ENCODE data around the gene PRMT9. TPM values are rescaled to one million over a fixed set of nuclear protein-coding genes. Genes with fewer than 3 reads are reported as not detected.

Gene PRMT9
- polyA plus RNA-seq, 1 donor (not counting 4 experiments of a cell fraction or from before 2014, with no cell fraction given) = 10.4 TPM

DNA sequence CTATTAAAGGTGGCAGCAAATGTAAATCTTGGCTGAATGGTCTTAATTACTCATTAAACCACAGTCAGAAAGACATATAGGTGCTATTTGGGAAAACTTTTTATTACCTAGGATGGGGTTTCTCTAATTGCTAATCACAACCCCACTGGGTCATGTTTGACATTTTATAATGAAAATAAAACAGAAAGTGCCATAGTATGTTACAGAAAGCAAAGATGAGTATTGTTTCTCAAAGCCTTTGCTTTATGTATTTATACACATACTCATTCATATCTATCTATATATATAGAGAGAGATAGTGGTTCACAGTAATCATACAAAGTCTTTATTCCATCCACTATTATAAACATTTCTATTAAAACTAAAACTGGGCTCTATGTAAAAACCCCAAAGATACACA lies 48.6 kb downstream of the PRMT9 start:
- Histone ChIP-seq H3K4me1 (ENCODE audit: control insufficient read depth, extremely low read depth, insufficient read depth, low read length) (no peaks in the 10 kb centered on the region), H3K9me1 (ENCODE audit: control insufficient read depth, extremely low read depth, insufficient read depth, low read length) (no peaks in the 10 kb centered on the region), H3K9ac (ENCODE audit: control insufficient read depth, extremely low read depth, insufficient read depth, low read length) (no peak overlapping the region), H2AFZ (ENCODE audit: control insufficient read depth, low read length) (no peak overlapping the region), H3K27me3 (ENCODE audit: control insufficient read depth, extremely low read depth, insufficient read depth, low read length) (no peaks in the 10 kb centered on the region), H3K79me2 (ENCODE audit: control insufficient read depth, insufficient read depth, low read length) (no peaks in the 10 kb centered on the region), H3K36me3 (ENCODE audit: control insufficient read depth in 2 of 2, extremely low read depth in 1 of 2, insufficient read depth in 2 of 2, low read length in 2 of 2) (peaks cover 5 to 8% of the 10 kb centered on the region in 2 experiments), H3K9me3 (ENCODE audit: control insufficient read depth, low read depth, low read length) (no peaks in the 10 kb centered on the region), H3K27ac (ENCODE audit: control insufficient read depth, insufficient read depth, low read length) (no peak overlapping the region), H4K20me1 (ENCODE audit: control insufficient read depth, extremely low read depth, insufficient read depth, low read length) (no peaks in the 10 kb centered on the region), H3K4me3 (ENCODE audit: control insufficient read depth in 2 of 3, extremely low read depth in 1 of 3, insufficient read depth in 2 of 3, low read depth in 1 of 3, low read length in 3 of 3) (no peak overlapping the region), H3K4me2 (ENCODE audit: control insufficient read depth, extremely low read depth, insufficient read depth, low read depth, low read length) (no peak overlapping the region)
- DNase-seq (ENCODE audit: low read depth, low spot score) (no peak), FAIRE-seq (no peak)
- dilution Hi-C loops (cut with MboI; ENCODE audit: extremely low pct_ligation_motif_present, low sequenced_read_pairs) = no loop called here
- TF ChIP-seq EZH2 (IDR thresholded peaks at IDR 0.05; ENCODE audit: low read length) = no peak
- TF ChIP-seq, protein P1, sequence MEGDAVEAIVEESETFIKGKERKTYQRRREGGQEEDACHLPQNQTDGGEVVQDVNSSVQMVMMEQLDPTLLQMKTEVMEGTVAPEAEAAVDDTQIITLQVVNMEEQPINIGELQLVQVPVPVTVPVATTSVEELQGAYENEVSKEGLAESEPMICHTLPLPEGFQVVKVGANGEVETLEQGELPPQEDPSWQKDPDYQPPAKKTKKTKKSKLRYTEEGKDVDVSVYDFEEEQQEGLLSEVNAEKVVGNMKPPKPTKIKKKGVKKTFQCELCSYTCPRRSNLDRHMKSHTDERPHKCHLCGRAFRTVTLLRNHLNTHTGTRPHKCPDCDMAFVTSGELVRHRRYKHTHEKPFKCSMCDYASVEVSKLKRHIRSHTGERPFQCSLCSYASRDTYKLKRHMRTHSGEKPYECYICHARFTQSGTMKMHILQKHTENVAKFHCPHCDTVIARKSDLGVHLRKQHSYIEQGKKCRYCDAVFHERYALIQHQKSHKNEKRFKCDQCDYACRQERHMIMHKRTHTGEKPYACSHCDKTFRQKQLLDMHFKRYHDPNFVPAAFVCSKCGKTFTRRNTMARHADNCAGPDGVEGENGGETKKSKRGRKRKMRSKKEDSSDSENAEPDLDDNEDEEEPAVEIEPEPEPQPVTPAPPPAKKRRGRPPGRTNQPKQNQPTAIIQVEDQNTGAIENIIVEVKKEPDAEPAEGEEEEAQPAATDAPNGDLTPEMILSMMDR (optimal IDR thresholded peaks at IDR 0.05 in 1 of 3, IDR thresholded peaks at IDR 0.05 in 1 of 3, conservative IDR thresholded peaks at IDR 0.05 in 1 of 3; ENCODE audit: extremely low read depth in 1 of 3, insufficient read depth in 2 of 3, low read length in 3 of 3) = no peak

DNA sequence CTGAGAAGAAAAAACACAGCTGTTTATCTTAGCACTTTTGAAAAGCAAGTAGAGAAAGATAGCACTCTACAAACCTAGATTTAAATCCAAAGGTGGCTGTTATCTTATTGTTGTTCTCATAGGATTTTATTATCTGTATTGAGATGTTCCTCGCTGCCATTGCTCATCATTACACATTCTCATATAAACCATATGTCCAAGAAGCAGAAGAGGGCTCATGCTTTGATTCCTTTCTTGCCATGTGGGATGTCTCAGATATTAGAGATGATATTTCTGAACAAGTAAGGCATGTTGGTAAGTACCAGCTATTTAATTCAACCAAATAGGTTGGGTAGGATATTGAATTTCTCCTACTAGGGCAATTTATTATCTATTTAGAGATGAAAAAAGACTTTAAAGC lies 50.3 kb downstream of the PRMT9 start:
- DNase-seq (ENCODE audit: low read depth, low spot score) (no peak), FAIRE-seq (no peak)
- H3K4me1 ChIP-seq (ENCODE audit: control insufficient read depth, extremely low read depth, insufficient read depth, low read length) = no peaks in the 10 kb centered on the region
- no peaks in the 10 kb centered on the region for H4K20me1 ChIP-seq (ENCODE audit: control insufficient read depth, extremely low read depth, insufficient read depth, low read length)
- dilution Hi-C loops (cut with MboI; ENCODE audit: extremely low pct_ligation_motif_present, low sequenced_read_pairs) = no loop called here
- TF ChIP-seq, protein P1 (optimal IDR thresholded peaks at IDR 0.05 in 1 of 3, IDR thresholded peaks at IDR 0.05 in 1 of 3, conservative IDR thresholded peaks at IDR 0.05 in 1 of 3; ENCODE audit: extremely low read depth in 1 of 3, insufficient read depth in 2 of 3, low read length in 3 of 3) = no peak
- TF ChIP-seq EZH2 (IDR thresholded peaks at IDR 0.05; ENCODE audit: low read length) = no peak
- peaks cover 5 to 8% of the 10 kb centered on the region in 2 experiments for H3K36me3 ChIP-seq (ENCODE audit: control insufficient read depth in 2 of 2, extremely low read depth in 1 of 2, insufficient read depth in 2 of 2, low read length in 2 of 2)
- no peaks in the 10 kb centered on the region for H3K79me2 ChIP-seq (ENCODE audit: control insufficient read depth, insufficient read depth, low read length)
- no peaks in the 10 kb centered on the region for H3K9me1 ChIP-seq (ENCODE audit: control insufficient read depth, extremely low read depth, insufficient read depth, low read length)
- no peak overlapping the region for H3K4me3 ChIP-seq (ENCODE audit: control insufficient read depth in 2 of 3, extremely low read depth in 1 of 3, insufficient read depth in 2 of 3, low read depth in 1 of 3, low read length in 3 of 3)
- no peak overlapping the region for H3K27ac ChIP-seq (ENCODE audit: control insufficient read depth, insufficient read depth, low read length)
- H3K27me3 ChIP-seq (ENCODE audit: control insufficient read depth, extremely low read depth, insufficient read depth, low read length) = no peaks in the 10 kb centered on the region
- H3K4me2 ChIP-seq (ENCODE audit: control insufficient read depth, extremely low read depth, insufficient read depth, low read depth, low read length) = no peak overlapping the region
- H2AFZ ChIP-seq (ENCODE audit: control insufficient read depth, low read length) = no peak overlapping the region
- H3K9ac ChIP-seq (ENCODE audit: control insufficient read depth, extremely low read depth, insufficient read depth, low read length) = no peak overlapping the region
- no peaks in the 10 kb centered on the region for H3K9me3 ChIP-seq (ENCODE audit: control insufficient read depth, low read depth, low read length)

All from keratinocyte (primary cell).